ENCODE measurements around the gene COLGALT1.

The COLGALT1 gene

DNA sequence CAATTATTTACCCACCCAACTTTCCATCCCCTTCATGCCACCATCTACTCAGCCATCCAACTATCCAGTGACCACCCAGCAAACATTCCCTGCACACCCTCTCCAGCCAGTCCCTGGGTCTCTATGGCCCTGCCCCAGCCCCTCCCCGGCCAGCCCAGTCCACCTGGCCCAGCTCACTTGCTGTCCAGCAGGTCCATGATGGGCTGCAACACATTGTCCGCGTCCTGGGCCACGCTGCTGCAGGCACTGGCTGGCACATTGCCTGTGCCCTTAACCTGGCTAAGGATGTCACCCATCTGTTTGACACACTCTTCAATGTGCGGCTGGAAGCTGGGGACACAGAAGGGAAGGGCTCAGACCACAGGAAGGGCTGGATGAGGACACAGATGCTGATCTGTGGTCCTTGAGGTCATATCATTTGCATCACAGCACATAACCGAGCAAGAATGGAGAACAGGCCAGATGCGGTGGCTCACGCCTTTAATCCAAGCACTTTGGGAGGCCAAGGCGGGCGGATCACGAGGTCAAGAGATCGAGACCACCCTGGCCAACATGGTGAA is 71.1 kb downstream of the COLGALT1 start:
- no peak for TF ChIP-seq CTCF (IDR thresholded peaks at IDR 0.05; ENCODE audit: insufficient read depth, low read depth, low read length, missing control alignments)

DNA sequence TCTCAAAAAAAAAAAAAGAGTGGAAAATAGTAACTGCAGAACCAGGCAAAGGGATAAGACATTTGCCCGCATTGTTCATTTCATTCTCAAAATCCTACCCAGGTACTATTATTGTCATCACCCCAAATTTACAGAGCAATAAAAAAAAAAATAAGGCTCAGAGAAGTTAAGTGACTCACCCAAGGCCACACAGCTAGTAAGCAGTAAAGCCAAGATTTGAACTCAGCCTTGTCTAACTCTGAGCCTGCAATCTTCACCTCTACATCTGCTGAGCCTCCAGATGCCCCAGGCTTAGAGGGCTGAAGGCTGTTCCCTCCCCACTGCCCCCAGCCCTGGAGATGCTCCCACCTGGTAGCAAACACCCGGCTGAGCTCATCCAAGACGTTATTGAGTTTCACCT is 71.7 kb downstream of the COLGALT1 start:
- no peak overlapping the region for H3K4me3 ChIP-seq (ENCODE audit: low read depth, low read length)
- DNase-seq (ENCODE audit: low read depth) = no peak
- no peak for TF ChIP-seq CTCF (IDR thresholded peaks at IDR 0.05; ENCODE audit: insufficient read depth, low read depth, low read length, missing control alignments)

More for the DNA sequence above, 71.1 kb downstream of the COLGALT1 start:
- H3K4me3 ChIP-seq (ENCODE audit: low read depth, low read length) = no peak overlapping the region
- DNase-seq (ENCODE audit: low read depth) = no peak

DNA sequence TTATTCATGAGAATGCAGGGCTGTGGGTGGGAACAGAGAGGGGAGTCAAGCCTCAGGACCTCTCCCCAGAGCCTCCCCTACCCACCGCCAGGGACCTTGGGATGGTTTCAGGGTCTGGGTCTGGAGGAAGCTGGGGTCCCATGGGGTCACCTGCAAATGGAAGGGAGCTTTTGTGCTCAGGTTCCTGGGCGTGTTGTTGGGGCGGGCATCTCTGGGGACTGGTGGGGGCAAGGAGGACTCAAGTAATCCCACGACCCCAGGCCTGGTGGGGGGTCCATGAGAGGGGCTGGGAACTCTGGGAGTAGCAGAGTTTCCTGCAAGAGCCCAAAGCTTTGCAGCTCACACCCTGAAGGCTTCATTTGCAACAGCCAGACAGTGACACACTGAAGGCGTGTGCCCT is 72.5 kb downstream of the COLGALT1 start:
- no peak overlapping the region for H3K4me3 ChIP-seq (ENCODE audit: low read depth, low read length)
- TF ChIP-seq CTCF (IDR thresholded peaks at IDR 0.05; ENCODE audit: insufficient read depth, low read depth, low read length, missing control alignments) = no peak
- no peak for DNase-seq (ENCODE audit: low read depth)

GRCh38 chr19:17629760-17630159 is 74.3 kb downstream of the COLGALT1 start:
- H3K4me3 ChIP-seq (ENCODE audit: low read depth, low read length) = no peak overlapping the region
- DNase-seq (ENCODE audit: low read depth) = no peak
- no peak for TF ChIP-seq CTCF (IDR thresholded peaks at IDR 0.05; ENCODE audit: insufficient read depth, low read depth, low read length, missing control alignments)

- TF ChIP-seq CTCF (IDR thresholded peaks at IDR 0.05; ENCODE audit: insufficient read depth, low read depth, low read length, missing control alignments) = no peak
- DNase-seq (ENCODE audit: low read depth) = no peak
- no peak overlapping the region for H3K4me3 ChIP-seq (ENCODE audit: low read depth, low read length)
Measured at GRCh38 chr19:17632577-17632976, 77.1 kb downstream of the COLGALT1 start.

All from GM12865 (cell line).